ENCODE data around the gene SPSB4.
A peak's percentile ranks its signal among the peaks of the same experiment; 100 is the strongest.
"Not testable (repeated sequence)": the region's sequence is repeated elsewhere in the genome, so short reads cannot be mapped to it uniquely, and the experiment has no call there.

Gene SPSB4

GRCh38 chr3:141050576-141051442, at the start of gene SPSB4:
Gene SPSB4, plus strand, starts transcription at chr3:141051347. Its CDS starts 14,758 bp downstream, at chr3:141066105.
- DNase-seq = no peak

GRCh38 chr3:141006344-141006743, 44.8 kb upstream of the SPSB4 start:
- no peak for DNase-seq

GRCh38 chr3:141009496-141009895, 41.7 kb upstream of the SPSB4 start:
- DNase-seq = no peak

GRCh38 chr3:141011232-141011996, 39.7 kb upstream of the SPSB4 start:
- peak; percentile 57 for DNase-seq

GRCh38 chr3:141011997-141012262, 39.2 kb upstream of the SPSB4 start:
- no peak for DNase-seq

GRCh38 chr3:141012571-141012970, 38.6 kb upstream of the SPSB4 start:
- no peak for DNase-seq

- DNase-seq = no peak
Measured at GRCh38 chr3:141015481-141015880, 35.7 kb upstream of the SPSB4 start.

GRCh38 chr3:141017366-141018322, 33.5 kb upstream of the SPSB4 start:
- not testable (repeated sequence) for DNase-seq

- no peak for DNase-seq
Measured at GRCh38 chr3:141019244-141019643, 31.9 kb upstream of the SPSB4 start.

- no peak for DNase-seq
Measured at GRCh38 chr3:141020143-141020830, 30.9 kb upstream of the SPSB4 start.

GRCh38 chr3:141021261-141021660, 29.9 kb upstream of the SPSB4 start:
- DNase-seq = no peak

- no peak for DNase-seq
Measured at GRCh38 chr3:141030296-141030695, 20.9 kb upstream of the SPSB4 start.

- DNase-seq = no peak
Measured at GRCh38 chr3:141039589-141039988, 11.6 kb upstream of the SPSB4 start.

GRCh38 chr3:141044695-141045641, 6.2 kb upstream of the SPSB4 start:
- no peak for DNase-seq

GRCh38 chr3:141045849-141046248, 5.3 kb upstream of the SPSB4 start:
- DNase-seq = no peak

- DNase-seq = no peak
Measured at GRCh38 chr3:141047168-141047567, 4.0 kb upstream of the SPSB4 start.

- DNase-seq = no peak
Measured at GRCh38 chr3:141049681-141050080, 1.5 kb upstream of the SPSB4 start.

- DNase-seq = no peak
Measured at GRCh38 chr3:141051443-141052200, 475 bp downstream of the SPSB4 start.

- DNase-seq = no peak
Measured at GRCh38 chr3:141052201-141053069, 1.3 kb downstream of the SPSB4 start.

- DNase-seq = no peak
Measured at GRCh38 chr3:141055136-141055535, 4.0 kb downstream of the SPSB4 start.

All from CD4-positive, alpha-beta T cell treated with Interleukin-15 for 1 hour (primary cell).